IMR-90 (cell line): ENCODE measurements around the gene NEUROD4. TPM values are rescaled to one million over a fixed set of nuclear protein-coding genes. Genes with fewer than 3 reads are reported as not detected.
"Not testable (repeated sequence)": the region's sequence is repeated elsewhere in the genome, so short reads cannot be mapped to it uniquely, and the experiment has no call there.

Experiments
- ATAC-seq: fragments of 200-7000 bp; cut with Tn5 transposase; 2 replicates; pipeline ENCODE4 v1.9.1; 2020; ENCODE audit warnings: low read depth, mild to moderate bottlenecking, moderate library complexity
- BruUV-seq: library from RNA; stranded (reverse); fragments of 400-500 nt; replicated peaks from 2 replicates; lab custom pipeline; 2021; lab: Mats Ljungman, UMichigan
- CTCF ChIA-PET: fragments of 300-600 bp; formaldehyde crosslinking; extraction: SDS; loops from one replicate; lab custom pipeline; 2021; ENCODE audit warnings: antibody characterized with exemption; lab: Yijun Ruan, JAX
- POLR2A ChIA-PET: fragments of 300-600 bp; sonication (Branson Sonifier 250); formaldehyde crosslinking; loops from one replicate; lab custom pipeline; 2022; ENCODE audit warnings: antibody characterized with exemption; ENCODE audit not compliant: unreplicated experiment; lab: Charles Lee
- DNase-seq: peaks from one replicate; pipeline ENCODE4 v3.0.0; 2013
- H2AFZ ChIP-seq: replicated peaks from 2 replicates; pipeline ENCODE3; 2013; ENCODE audit warnings: low read length, mild to moderate bottlenecking; ENCODE audit not compliant: poor library complexity
- H2AK5ac ChIP-seq: 2 replicates; pipeline ENCODE4 v1.6.1; 2013; ENCODE audit warnings: low read depth, low read length, inconsistent platforms
- H2AK9ac ChIP-seq: replicated peaks from 2 replicates; pipeline ENCODE3; 2013; ENCODE audit warnings: mild to moderate bottlenecking, low read depth, low read length, moderate library complexity; ENCODE audit not compliant: poor library complexity
- H2BK120ac ChIP-seq: 2 replicates; pipeline ENCODE4 v1.6.1; 2013; ENCODE audit warnings: low read depth, low read length, inconsistent platforms
- H2BK15ac ChIP-seq: 3 replicates; pipeline ENCODE4 v1.6.1; 2013; ENCODE audit warnings: low read depth, low read length, inconsistent platforms
- H2BK20ac ChIP-seq: 2 replicates; pipeline ENCODE4 v1.6.1; 2013; ENCODE audit warnings: low read depth, mild to moderate bottlenecking, inconsistent platforms, low read length, moderate library complexity
- H2BK5ac ChIP-seq: 2 replicates; pipeline ENCODE4 v1.6.1; 2013; ENCODE audit warnings: mild to moderate bottlenecking, low read depth, low read length, inconsistent platforms; ENCODE audit not compliant: poor library complexity, severe bottlenecking
- H3K14ac ChIP-seq: replicated peaks from 2 replicates; pipeline ENCODE4 v1.6.1; 2013; ENCODE audit warnings: low read depth, low read length, inconsistent platforms
- H3K18ac ChIP-seq: 2 replicates; pipeline ENCODE4 v1.6.1; 2013; ENCODE audit warnings: low read depth, low read length, control low read depth
- H3K23ac ChIP-seq: 2 replicates; pipeline ENCODE4 v1.6.1; 2013; ENCODE audit warnings: low read depth, low read length, inconsistent platforms
- H3K27ac ChIP-seq: 2 replicates; pipeline ENCODE4 v1.5.1; 2013; ENCODE audit warnings: mild to moderate bottlenecking, control low read depth, low read length; ENCODE audit not compliant: insufficient read depth
- H3K27me3 ChIP-seq: 2 replicates; pipeline ENCODE4 v1.6.1; 2013; ENCODE audit warnings: low read length; ENCODE audit not compliant: control insufficient read depth, insufficient read depth
- H3K36me3 ChIP-seq: 2 replicates; pipeline ENCODE4 v1.6.1; 2013; ENCODE audit warnings: low read length, mixed read lengths; ENCODE audit not compliant: control insufficient read depth, insufficient read depth
- H3K4ac ChIP-seq: 2 replicates; pipeline ENCODE4 v1.6.1; 2013; ENCODE audit warnings: low read depth, low read length, inconsistent platforms
- H3K4me1 ChIP-seq: 2 replicates; pipeline ENCODE4 v1.6.1; 2013; ENCODE audit warnings: low read length, mixed read lengths; ENCODE audit not compliant: control insufficient read depth, insufficient read depth
- H3K4me2 ChIP-seq: 2 replicates; pipeline ENCODE4 v1.6.1; 2013; ENCODE audit warnings: low read depth, mild to moderate bottlenecking, control low read depth, low read length, moderate library complexity
- H3K4me3 ChIP-seq: 2 replicates; pipeline ENCODE4 v1.5.1; 2013; ENCODE audit warnings: low read depth, mild to moderate bottlenecking, control low read depth, low read length, moderate library complexity; ENCODE audit not compliant: insufficient read depth
- H3K56ac ChIP-seq: 2 replicates; pipeline ENCODE4 v1.6.1; 2013; ENCODE audit warnings: low read length, inconsistent platforms; ENCODE audit not compliant: insufficient read depth; ENCODE audit errors: extremely low read depth
- H3K79me1 ChIP-seq, 2 experiments: 2 replicates each; pipeline ENCODE4 v1.6.1; 2013; ENCODE audit warnings: low read length in 2 of 2, inconsistent platforms in 1 of 2, low read depth in 1 of 2
- H3K9ac ChIP-seq: 2 replicates; pipeline ENCODE4 v1.6.1; 2013; ENCODE audit warnings: low read depth, low read length, control low read depth
- H3K9me1 ChIP-seq: 2 replicates; pipeline ENCODE4 v1.6.1; 2013; ENCODE audit warnings: low read length, inconsistent platforms; ENCODE audit not compliant: insufficient read depth
- H3K9me3 ChIP-seq: 2 replicates; pipeline ENCODE4 v1.6.1; 2013; ENCODE audit warnings: low read length; ENCODE audit not compliant: control insufficient read depth, insufficient read depth
- H4K20me1 ChIP-seq: 2 replicates; pipeline ENCODE4 v1.6.1; 2013; ENCODE audit warnings: low read length, inconsistent platforms; ENCODE audit not compliant: insufficient read depth
- H4K5ac ChIP-seq: 2 replicates; pipeline ENCODE4 v1.6.1; 2013; ENCODE audit warnings: mild to moderate bottlenecking, low read depth, low read length, control low read depth
- H4K8ac ChIP-seq, 2 experiments: 2 replicates each; pipeline ENCODE4 v1.6.1; 2013; ENCODE audit warnings: low read depth in 2 of 2, low read length in 2 of 2, control low read depth in 1 of 2, inconsistent platforms in 1 of 2
- H4K91ac ChIP-seq: 2 replicates; pipeline ENCODE4 v1.6.1; 2013; ENCODE audit warnings: low read depth, low read length, inconsistent platforms; ENCODE audit not compliant: insufficient read depth
- MAFK ChIP-seq: IDR thresholded peaks from 2 replicates; pipeline ENCODE4 v1.6.1; 2012; ENCODE audit warnings: low read depth, low read length, improper control_type of control experiment
- MAZ ChIP-seq: IDR thresholded peaks from 2 replicates; pipeline ENCODE4 v1.6.1; 2012; ENCODE audit warnings: low read depth, mild to moderate bottlenecking, low read length, improper control_type of control experiment, moderate library complexity, borderline replicate concordance
- WGBS, 2 experiments: methylation state at CpG; one replicate each; pipeline versions ENCODE4 v1.1.5 to v1.1.7; 2013; ENCODE audit warnings: missing lambda C conversion rate in 2 of 2; ENCODE audit not compliant: insufficient read length in 1 of 2; ENCODE audit errors: extremely low coverage in 2 of 2; 5-methylcytosine and 5-hydroxymethylcytosine counted together
- dilution Hi-C: fragments of 300-500 bp; cut with HindIII; formaldehyde crosslinking; loops from one replicate; pipeline ENCODE4 v1.14.3; 2018; ENCODE audit warnings: low sequenced_read_pairs; ENCODE audit not compliant: unreplicated experiment
- in situ Hi-C: fragments of 300-500 bp; cut with MboI; formaldehyde crosslinking; loops from 3 replicates; pipeline ENCODE4 v1.14.3; 2019; ENCODE audit warnings: low sequenced_read_pairs, inconsistent platforms, mixed read lengths
- intact Hi-C: fragments of 100-400 bp; cut with micrococcal nuclease; formaldehyde crosslinking; loops from 2 replicates; pipeline ENCODE4 v1.10.0; 2022
- polyA plus RNA-seq, 3 experiments: library from polyadenylated mRNA; depleted of rRNA; stranded (reverse); fragments of >200 nt; gene quantifications; 2 replicates each; pipeline ENCODE4 v1.2.3, GENCODE V29; 2012; ENCODE audit warnings: low replicate concordance in 1 of 3
- total RNA-seq: library from RNA; depleted of rRNA; stranded (reverse); fragments of >200 nt; gene quantifications from 2 replicates; pipeline ENCODE4 v1.2.3, GENCODE V29; 2012

The NEUROD4 gene
- total and polyA plus RNA-seq, 2 of the 4 experiments (the other 2 are of a cell fraction): not detected

GRCh38 chr12:54984658-54985376 lies 35.0 kb upstream of the NEUROD4 start, which contains the start of gene TESPA1:
Gene TESPA1, minus strand, starts transcription at chr12:54984762. Its CDS starts 10,200 bp downstream, at chr12:54974562.
- Histone ChIP-seq H2BK20ac (no peak within 1 kb of the TSS), H4K91ac (no peak within 1 kb of the TSS), H3K4ac (no peak within 1 kb of the TSS), H3K18ac (no peak within 1 kb of the TSS), H3K56ac (no peak within 1 kb of the TSS), H3K9me3 (no peaks in the 10 kb centered on the region), H2AFZ (no peak within 1 kb of the TSS), H2BK15ac (no peak within 1 kb of the TSS), H3K23ac (no peak within 1 kb of the TSS), H3K4me1 (no peaks in the 10 kb centered on the region), H3K79me1 (no peaks in the 10 kb centered on the region), H3K14ac (no peak within 1 kb of the TSS), H2BK5ac (no peak within 1 kb of the TSS), H2AK5ac (no peak within 1 kb of the TSS), H3K36me3 (no peaks in the 10 kb centered on the region), H3K27me3 (peaks cover 3% of the 10 kb centered on the region), H2AK9ac (no peak within 1 kb of the TSS), H3K4me3 (no peak within 1 kb of the TSS), H3K9me1 (no peaks in the 10 kb centered on the region), H3K4me2 (no peak within 1 kb of the TSS), H2BK120ac (no peak within 1 kb of the TSS), H3K27ac (no peak within 1 kb of the TSS), H3K9ac (no peak within 1 kb of the TSS), H4K8ac (no peak within 1 kb of the TSS), H4K20me1 (no peaks in the 10 kb centered on the region), H4K5ac (no peak within 1 kb of the TSS)
- in situ Hi-C loops (no loop called here), dilution Hi-C loops (no loop called here), intact Hi-C loops (no loop called here)
- BruUV-seq: no TSS peak
- POLR2A ChIA-PET: no interaction called here
- no CpG with 5 or more reads among the region's 12 CpGs for WGBS, 2 experiments
- no peak for TF ChIP-seq MAZ
- no peak for TF ChIP-seq MAFK
- DNase-seq (no peak), ATAC-seq (no peak)
- CTCF ChIA-PET: interaction anchor here (1.2 kb wide), 1 partner anchor 11 kb away, joined by 4 read pairs; no protein-coding TSS in a partner anchor

GRCh38 chr12:54986773-54987172 lies 33.0 kb upstream of the NEUROD4 start:
- H3K4me1 ChIP-seq, H3K4me3 ChIP-seq, H3K27ac ChIP-seq, H2AK9ac ChIP-seq, DNase-seq, intact Hi-C loops, H2BK120ac ChIP-seq, H3K27me3 ChIP-seq, ATAC-seq, H2BK15ac ChIP-seq, H2BK20ac ChIP-seq, CTCF ChIA-PET, H3K9ac ChIP-seq, H3K18ac ChIP-seq, H3K56ac ChIP-seq, H3K23ac ChIP-seq, H2AK5ac ChIP-seq, H2AFZ ChIP-seq, BruUV-seq, in situ Hi-C loops, H4K20me1 ChIP-seq, H3K4ac ChIP-seq, H4K91ac ChIP-seq, H3K36me3 ChIP-seq, dilution Hi-C loops, H3K14ac ChIP-seq, H4K8ac ChIP-seq, H3K4me2 ChIP-seq, POLR2A ChIA-PET, H2BK5ac ChIP-seq, H3K9me1 ChIP-seq, H3K79me1 ChIP-seq, H4K5ac ChIP-seq, H3K9me3 ChIP-seq: not testable (repeated sequence)
- WGBS, 2 experiments: no CpG with 5 or more reads among the region's 3 CpGs
